GM12873 (cell line): Measurements from ENCODE around the gene NGDN.

Experiments used
- CTCF ChIP-seq: IDR thresholded peaks from 2 replicates; pipeline ENCODE4 v1.5.1; 2012; ENCODE audit warnings: low read depth, mild to moderate bottlenecking, moderate library complexity, low read length, control low read depth; ENCODE audit not compliant: insufficient read depth; ENCODE audit errors: missing control alignments

The NGDN gene

GRCh38 chr14:23482823-23483148 is 13.3 kb downstream of the NGDN start:
- TF ChIP-seq CTCF: no peak

- peak; percentile 63 for TF ChIP-seq CTCF
Measured at GRCh38 chr14:23483236-23483854, 13.8 kb downstream of the NGDN start.

GRCh38 chr14:23485326-23485725 is 15.8 kb downstream of the NGDN start:
- TF ChIP-seq CTCF: no peak

- TF ChIP-seq CTCF: no peak
Measured at GRCh38 chr14:23486036-23486435, 16.5 kb downstream of the NGDN start.

- no peak for TF ChIP-seq CTCF
Measured at GRCh38 chr14:23487216-23487615, 17.7 kb downstream of the NGDN start.

GRCh38 chr14:23492618-23493272 is 23.2 kb downstream of the NGDN start:
- TF ChIP-seq CTCF: no peak

- no peak for TF ChIP-seq CTCF
Measured at GRCh38 chr14:23494223-23494622, 24.7 kb downstream of the NGDN start.
